Type B pancreatic cell (in vitro differentiated cells): ENCODE measurements around the gene SELENOI. TPM values are rescaled to one million over a fixed set of nuclear protein-coding genes. Genes with fewer than 3 reads are reported as not detected.

Experiments used
- DNase-seq: peaks from one replicate; pipeline ENCODE4 v3.0.0; 2021; ENCODE audit warnings: mixed read lengths; ENCODE audit not compliant: unreplicated experiment; ENCODE audit errors: extremely low spot score
- H3K27ac Mint-ChIP-seq: 2 replicates; pipeline ENCODE4 v1.8.0; 2021; ENCODE audit warnings: mild to moderate bottlenecking, mixed read lengths
- H3K27me3 Mint-ChIP-seq: 2 replicates; pipeline ENCODE4 v1.8.0; 2021; ENCODE audit warnings: mixed read lengths
- H3K36me3 Mint-ChIP-seq: 2 replicates; pipeline ENCODE4 v1.8.0; 2021; ENCODE audit warnings: mixed read lengths
- H3K4me1 Mint-ChIP-seq: one replicate; pipeline ENCODE4 v1.8.0; 2021; ENCODE audit warnings: mixed read lengths; ENCODE audit not compliant: unreplicated experiment
- H3K4me3 Mint-ChIP-seq: 2 replicates; pipeline ENCODE4 v1.8.0; 2021; ENCODE audit warnings: mild to moderate bottlenecking, mixed read lengths
- H3K9me3 Mint-ChIP-seq: 2 replicates; pipeline ENCODE4 v1.8.0; 2021; ENCODE audit warnings: mixed read lengths
- CTCF ChIP-seq: fragments of 200-600 bp; sonication (generic); conservative IDR thresholded peaks from 2 replicates; pipeline ENCODE4 v1.5.0; 2021; ENCODE audit warnings: antibody characterized with exemption, mild to moderate bottlenecking
- total RNA-seq: library from RNA; stranded (reverse); gene quantifications from 2 replicates; pipeline ENCODE4 v1.2.1, GENCODE V29; 2021; ENCODE audit warnings: low replicate concordance

The SELENOI gene
- total RNA-seq, 1 donor from 2014 or later, result 38.8 TPM

- no peak for DNase-seq
- H3K27me3 Mint-ChIP-seq, result peaks cover 3% of the 10 kb centered on the region
- H3K36me3 Mint-ChIP-seq, result peaks cover 3% of the 10 kb centered on the region
- H3K27ac Mint-ChIP-seq, result no peak overlapping the region
- H3K9me3 Mint-ChIP-seq, result no peaks in the 10 kb centered on the region
- H3K4me3 Mint-ChIP-seq, result no peak overlapping the region
- H3K4me1 Mint-ChIP-seq, result no peaks in the 10 kb centered on the region
- TF ChIP-seq CTCF, result no peak
Observed at GRCh38 chr2:26421961-26422360, 76.0 kb downstream of the SELENOI start.

GRCh38 chr2:26422947-26423629 is 77.1 kb downstream of the SELENOI start:
- DNase-seq, result no peak
- H3K4me3 Mint-ChIP-seq, result no peak overlapping the region
- H3K9me3 Mint-ChIP-seq, result no peaks in the 10 kb centered on the region
- no peak for TF ChIP-seq CTCF
- no peaks in the 10 kb centered on the region for H3K4me1 Mint-ChIP-seq
- peaks cover 7% of the 10 kb centered on the region for H3K27me3 Mint-ChIP-seq
- H3K36me3 Mint-ChIP-seq, result peaks cover 3% of the 10 kb centered on the region
- no peak overlapping the region for H3K27ac Mint-ChIP-seq

- H3K9me3 Mint-ChIP-seq, result no peaks in the 10 kb centered on the region
- H3K36me3 Mint-ChIP-seq, result peaks cover 3% of the 10 kb centered on the region
- DNase-seq, result no peak
- no peak overlapping the region for H3K4me3 Mint-ChIP-seq
- H3K27ac Mint-ChIP-seq, result no peak overlapping the region
- H3K27me3 Mint-ChIP-seq, result peaks cover 7% of the 10 kb centered on the region
- H3K4me1 Mint-ChIP-seq, result no peaks in the 10 kb centered on the region
- TF ChIP-seq CTCF, result no peak
Observed at GRCh38 chr2:26423750-26424149, 77.8 kb downstream of the SELENOI start.

GRCh38 chr2:26424221-26424620 is 78.3 kb downstream of the SELENOI start:
- H3K27me3 Mint-ChIP-seq, result peaks cover 7% of the 10 kb centered on the region
- H3K36me3 Mint-ChIP-seq, result peaks cover 3% of the 10 kb centered on the region
- DNase-seq, result no peak
- no peaks in the 10 kb centered on the region for H3K4me1 Mint-ChIP-seq
- no peak for TF ChIP-seq CTCF
- H3K27ac Mint-ChIP-seq, result no peak overlapping the region
- no peak overlapping the region for H3K4me3 Mint-ChIP-seq
- no peaks in the 10 kb centered on the region for H3K9me3 Mint-ChIP-seq

- no peaks in the 10 kb centered on the region for H3K9me3 Mint-ChIP-seq
- peaks cover 8% of the 10 kb centered on the region for H3K27me3 Mint-ChIP-seq
- TF ChIP-seq CTCF, result no peak
Observed at GRCh38 chr2:26428846-26429245, 82.9 kb downstream of the SELENOI start.

More at GRCh38 chr2:26428846-26429245, 82.9 kb downstream of the SELENOI start:
- peaks cover 3% of the 10 kb centered on the region for H3K36me3 Mint-ChIP-seq
- no peak overlapping the region for H3K4me3 Mint-ChIP-seq
- H3K4me1 Mint-ChIP-seq, result no peaks in the 10 kb centered on the region
- no peak overlapping the region for H3K27ac Mint-ChIP-seq
- DNase-seq, result no peak
